HepG2 (cell line): ENCODE results near the gene TAF3. TPM values are rescaled to one million over a fixed set of nuclear protein-coding genes. Genes with fewer than 3 reads are reported as not detected.

Source experiments
- ADNP ChIP-seq: sonication (generic); formaldehyde crosslinking; IDR thresholded peaks from 2 replicates; pipeline ENCODE4 v1.4.0; 2020; ENCODE audit warnings: missing genetic modification reagents
- ARNT2 ChIP-seq: sonication (generic); formaldehyde crosslinking; IDR thresholded peaks from 2 replicates; pipeline ENCODE4 v1.8.0; 2022; ENCODE audit warnings: mild to moderate bottlenecking, low read depth, missing genetic modification reagents, moderate library complexity
- CEBPZ ChIP-seq: IDR thresholded peaks from 2 replicates; pipeline ENCODE4 v1.6.1; 2012; ENCODE audit warnings: low read length, improper control_type of control experiment
- ETV5 ChIP-seq: IDR thresholded peaks from 2 replicates; pipeline ENCODE4 v1.6.1; 2018; ENCODE audit warnings: missing biosample characterization, missing genetic modification reagents, inconsistent platforms, borderline replicate concordance
- KLF15 ChIP-seq: sonication (generic); formaldehyde crosslinking; IDR thresholded peaks from 2 replicates; pipeline ENCODE4 v1.8.1; 2023; ENCODE audit warnings: borderline replicate concordance, mild to moderate bottlenecking, inconsistent platforms, missing genetic modification reagents, mixed read lengths
- MED8 ChIP-seq: sonication (generic); formaldehyde crosslinking; IDR thresholded peaks from 2 replicates; pipeline ENCODE4 v1.8.1; 2023; ENCODE audit warnings: mild to moderate bottlenecking, missing genetic modification reagents; ENCODE audit not compliant: insufficient replicate concordance
- MTA1 ChIP-seq: sonication (generic); formaldehyde crosslinking; IDR thresholded peaks from 2 replicates; pipeline ENCODE4 v1.4.0; 2020; ENCODE audit warnings: missing genetic modification reagents, mild to moderate bottlenecking, borderline replicate concordance
- NCOA1 ChIP-seq: sonication (generic); formaldehyde crosslinking; IDR thresholded peaks from 2 replicates; pipeline ENCODE4 v1.9.0; 2021; ENCODE audit warnings: missing genetic modification reagents
- PAXIP1 ChIP-seq: sonication (generic); formaldehyde crosslinking; conservative IDR thresholded peaks from 2 replicates; pipeline ENCODE4 v1.4.0; 2020; ENCODE audit warnings: mild to moderate bottlenecking, missing genetic modification reagents, moderate library complexity
- PRMT3 ChIP-seq: sonication (generic); formaldehyde crosslinking; IDR thresholded peaks from 2 replicates; pipeline ENCODE4 v1.8.1; 2022; ENCODE audit warnings: low read depth, mild to moderate bottlenecking, moderate library complexity, missing genetic modification reagents, borderline replicate concordance
- TBP ChIP-seq: sonication (generic); formaldehyde crosslinking; IDR thresholded peaks from 2 replicates; pipeline ENCODE4 v1.5.0; 2020; ENCODE audit warnings: missing genetic modification reagents
- ZFP37 ChIP-seq: sonication (generic); formaldehyde crosslinking; IDR thresholded peaks from 2 replicates; pipeline ENCODE4 v1.4.0; 2020; ENCODE audit warnings: missing genetic modification reagents, borderline replicate concordance
- ZNF543 ChIP-seq: sonication (generic); formaldehyde crosslinking; IDR thresholded peaks from 2 replicates; pipeline ENCODE4 v1.4.0; 2020; ENCODE audit warnings: mild to moderate bottlenecking, missing genetic modification reagents
- ZNF7 ChIP-seq: IDR thresholded peaks from 2 replicates; pipeline ENCODE4 v1.6.1; 2016; ENCODE audit warnings: missing biosample characterization, missing genetic modification reagents
- ZNF749 ChIP-seq: sonication (generic); formaldehyde crosslinking; IDR thresholded peaks from 2 replicates; pipeline ENCODE4 v1.8.0; 2022; ENCODE audit warnings: mild to moderate bottlenecking, missing genetic modification reagents, moderate library complexity, borderline replicate concordance
- ZNF790 ChIP-seq: sonication (generic); formaldehyde crosslinking; IDR thresholded peaks from 2 replicates; pipeline ENCODE4 v1.8.0; 2022; ENCODE audit warnings: missing genetic modification reagents, mild to moderate bottlenecking, borderline replicate concordance
- ZXDC ChIP-seq: sonication (generic); formaldehyde crosslinking; IDR thresholded peaks from 2 replicates; pipeline ENCODE4 v1.5.0; 2020; ENCODE audit warnings: mild to moderate bottlenecking, missing genetic modification reagents
- polyA plus RNA-seq, 8 experiments: library from polyadenylated mRNA; depleted of rRNA in 3 of 8; stranded (reverse) in 7 of 8; unstranded in 1 of 8; fragments of >200 nt; fragmentation: Illumina TruSeq in 4 of 8; extraction: Trizol in 4 of 8; gene quantifications; 2 replicates each; pipeline versions ENCODE4 v1.2.1 to v1.2.3, GENCODE V29; 2011 to 2016; ENCODE audit warnings: low read depth in 4 of 8, missing spikeins in 1 of 8, mixed read lengths in 1 of 8; ENCODE audit not compliant: insufficient read depth in 1 of 8
- total RNA-seq, 5 experiments: library from RNA; depleted of rRNA; stranded (reverse); fragments of >200 nt; fragmentation: Illumina TruSeq; extraction: Trizol; gene quantifications; 2 replicates each; pipeline ENCODE4 v1.2.3, GENCODE V29; 2016; ENCODE audit warnings: low read depth in 1 of 5

TAF3 gene
- total and polyA plus RNA-seq, 2 of the 13 experiments (the other 11 are each of a cell fraction or from before 2014, with no cell fraction given) = 1.7 to 2.9 TPM

- TF ChIP-seq ZNF543 (CRISPR knock-in tag) = no peak
- no peak for TF ChIP-seq ZNF7 (CRISPR knock-in tag)
- peak; percentile 68 for TF ChIP-seq PAXIP1 (CRISPR knock-in tag)
- no peak for TF ChIP-seq ZNF790 (CRISPR knock-in tag)
- no peak for TF ChIP-seq ZNF749 (CRISPR knock-in tag)
- TF ChIP-seq PRMT3 (CRISPR knock-in tag) = no peak
- TF ChIP-seq KLF15 = no peak
- TF ChIP-seq TBP (CRISPR knock-in tag) = no peak
- no peak for TF ChIP-seq ZFP37 (CRISPR knock-in tag)
- no peak; the same call in 1 of the 2 replicates for TF ChIP-seq MTA1 (CRISPR knock-in tag)
- TF ChIP-seq ADNP (CRISPR knock-in tag) = no peak
- TF ChIP-seq MED8 (CRISPR knock-in tag) = no peak
- TF ChIP-seq ZXDC (CRISPR knock-in tag) = no peak
- TF ChIP-seq ARNT2 (CRISPR knock-in tag) = no peak
- TF ChIP-seq NCOA1 (CRISPR knock-in tag) = no peak
- no peak for TF ChIP-seq CEBPZ
- no peak for TF ChIP-seq ETV5 (CRISPR knock-in tag)
Observed at GRCh38 chr10:8050556-8051108, 232.3 kb downstream of the TAF3 start (continued).
